HFF-Myc (cell line): ENCODE results near the gene VAMP5.
A peak's percentile ranks its signal among the peaks of the same experiment; 100 is the strongest.

Experiments used
- DNase-seq: peaks from one replicate; pipeline ENCODE4 v3.0.0-alpha.2; 2011; ENCODE audit warnings: low read depth; ENCODE audit errors: extremely low read depth
- H3K4me3 ChIP-seq: replicated peaks from 2 replicates; pipeline ENCODE4 v1.5.1; 2011; ENCODE audit warnings: low read depth, mild to moderate bottlenecking, control low read depth, low read length
- CTCF ChIP-seq: IDR thresholded peaks from 2 replicates; pipeline ENCODE4 v1.5.1; 2012; ENCODE audit warnings: mild to moderate bottlenecking, low read depth, low read length, control low read depth; ENCODE audit errors: missing control alignments

The VAMP5 gene

GRCh38 chr2:85547089-85547858, 37.0 kb upstream of the VAMP5 start:
- no peak overlapping the region for H3K4me3 ChIP-seq
- no peak for DNase-seq
- TF ChIP-seq CTCF = no peak

GRCh38 chr2:85547859-85548607, 36.2 kb upstream of the VAMP5 start:
- TF ChIP-seq CTCF = no peak
- no peak overlapping the region for H3K4me3 ChIP-seq
- DNase-seq = no peak

- TF ChIP-seq CTCF = no peak
- no peak overlapping the region for H3K4me3 ChIP-seq
- DNase-seq = no peak
Measured at GRCh38 chr2:85548608-85548900, 35.7 kb upstream of the VAMP5 start.

- DNase-seq = no peak
- H3K4me3 ChIP-seq = no peak overlapping the region
- TF ChIP-seq CTCF = no peak
Measured at GRCh38 chr2:85549095-85549494, 35.1 kb upstream of the VAMP5 start.

- DNase-seq = peak; percentile 94
- no peak for TF ChIP-seq CTCF
- H3K4me3 ChIP-seq = no peak overlapping the region
Measured at GRCh38 chr2:85549826-85550225, 34.4 kb upstream of the VAMP5 start.

GRCh38 chr2:85550486-85550885, 33.7 kb upstream of the VAMP5 start:
- no peak overlapping the region for H3K4me3 ChIP-seq
- no peak for TF ChIP-seq CTCF
- no peak for DNase-seq
